ENCODE data around the gene MCTP2. TPM values are rescaled to one million over a fixed set of nuclear protein-coding genes. Genes with fewer than 3 reads are reported as not detected.

MCTP2 gene
- total RNA-seq, 1 experiment from 2014 or later = 7.4 TPM

GRCh38 chr15:94306700-94307650 lies 75.6 kb downstream of the MCTP2 start (continued):
- TF ChIP-seq E2F5 (CRISPR knock-in tag; IDR thresholded peaks at IDR 0.05) (no peak), ESRRA (CRISPR knock-in tag; IDR thresholded peaks at IDR 0.05; ENCODE audit: borderline replicate concordance) (no peak), NR1H2 (CRISPR knock-in tag; IDR thresholded peaks at IDR 0.05) (no peak), HMGXB4 (CRISPR knock-in tag; IDR thresholded peaks at IDR 0.05) (no peak), CREM (CRISPR knock-in tag; IDR thresholded peaks at IDR 0.05) (no peak)

GRCh38 chr15:94312946-94313345 lies 81.6 kb downstream of the MCTP2 start:
- POLR2A ChIA-PET = no interaction called here
- Mint-ChIP-seq H3K4me3 (no peak overlapping the region), H3K36me3 (no peaks in the 10 kb centered on the region; the same call in 1 of the 2 replicates), H3K27me3 (ENCODE audit: low read depth) (no peaks in the 10 kb centered on the region), H3K4me1 (peaks cover 17% of the 10 kb centered on the region), H3K9me3 (peaks cover 3% of the 10 kb centered on the region; the same call in 1 of the 2 replicates), H3K27ac (no peak overlapping the region; the same call in 1 of the 2 replicates)
- DNase-seq (ENCODE audit: low spot score) (no peak), ATAC-seq (no peak)
- CTCF ChIA-PET = no interaction called here
- TF ChIP-seq TEAD1 (CRISPR knock-in tag; IDR thresholded peaks at IDR 0.05) = no peak
- no peak for TF ChIP-seq ZNF532 (CRISPR knock-in tag; IDR thresholded peaks at IDR 0.05; ENCODE audit: borderline replicate concordance)
- no peak for TF ChIP-seq FOXJ3 (CRISPR knock-in tag; IDR thresholded peaks at IDR 0.05; ENCODE audit: borderline replicate concordance)
- no peak for TF ChIP-seq AFF4 (CRISPR knock-in tag; IDR thresholded peaks at IDR 0.05; ENCODE audit: borderline replicate concordance)
- TF ChIP-seq SOX15 (CRISPR knock-in tag; IDR thresholded peaks at IDR 0.05) = no peak
- TF ChIP-seq JUN (CRISPR knock-in tag; IDR thresholded peaks at IDR 0.05) = no peak
- TF ChIP-seq STAT6 (CRISPR knock-in tag; conservative IDR thresholded peaks at IDR 0.05; ENCODE audit: low read depth) = no peak
- TF ChIP-seq ZNF281 (CRISPR knock-in tag; IDR thresholded peaks at IDR 0.05) = no peak
- TF ChIP-seq KAT7 (CRISPR knock-in tag; IDR thresholded peaks at IDR 0.05; ENCODE audit: borderline replicate concordance) = no peak
- no peak for TF ChIP-seq E2F4 (CRISPR knock-in tag; IDR thresholded peaks at IDR 0.05; ENCODE audit: borderline replicate concordance, low read depth)
- no peak for TF ChIP-seq HMGA2 (CRISPR knock-in tag; IDR thresholded peaks at IDR 0.05)

All from WTC11 (cell line).